Trophoblast cell (in vitro differentiated cells and primary cell): ENCODE results near the gene HMCN2.
"Not testable (repeated sequence)": the region's sequence is repeated elsewhere in the genome, so short reads cannot be mapped to it uniquely, and the experiment has no call there.

Experiments
- DNase-seq, 2 donors: peaks; one replicate each; pipeline ENCODE4 v3.0.0-alpha.2; 2016
- H2AFZ ChIP-seq: 2 replicates; pipeline ENCODE4 v1.6.1; 2013; ENCODE audit warnings: low read length, moderate library complexity, mild to moderate bottlenecking; ENCODE audit not compliant: insufficient read depth, poor library complexity
- H2AK5ac ChIP-seq: 2 replicates; pipeline ENCODE4 v1.6.1; 2013; ENCODE audit warnings: mild to moderate bottlenecking, low read length
- H2BK120ac ChIP-seq: 2 replicates; pipeline ENCODE4 v1.6.1; 2013; ENCODE audit warnings: low read length, mild to moderate bottlenecking, moderate library complexity; ENCODE audit not compliant: insufficient read depth, poor library complexity
- H2BK12ac ChIP-seq: 2 replicates; pipeline ENCODE4 v1.6.1; 2013; ENCODE audit warnings: mild to moderate bottlenecking, low read length, moderate library complexity
- H2BK5ac ChIP-seq: 2 replicates; pipeline ENCODE4 v1.6.1; 2013; ENCODE audit warnings: low read length, low read depth, moderate library complexity, mild to moderate bottlenecking; ENCODE audit not compliant: poor library complexity
- H3K14ac ChIP-seq: 2 replicates; pipeline ENCODE4 v1.6.1; 2013; ENCODE audit warnings: mild to moderate bottlenecking, low read length
- H3K18ac ChIP-seq: 2 replicates; pipeline ENCODE4 v1.6.1; 2013; ENCODE audit warnings: mild to moderate bottlenecking, low read length
- H3K23ac ChIP-seq: 2 replicates; pipeline ENCODE4 v1.6.1; 2013; ENCODE audit warnings: low read length
- H3K27ac ChIP-seq: 2 replicates; pipeline ENCODE4 v1.5.1; 2013; ENCODE audit warnings: low read depth, mild to moderate bottlenecking, inconsistent platforms, low read length, moderate library complexity
- H3K27me3 ChIP-seq: 2 replicates; pipeline ENCODE4 v1.6.1; 2013; ENCODE audit warnings: inconsistent platforms, mild to moderate bottlenecking, low read length, moderate library complexity; ENCODE audit not compliant: insufficient read depth
- H3K36me3 ChIP-seq, 2 experiments: 1 replicate in 1 of 2; 2 replicates in 1 of 2; pipeline ENCODE4 v1.6.1; 2013; ENCODE audit warnings: low read length in 2 of 2, mild to moderate bottlenecking in 2 of 2, moderate library complexity in 1 of 2; ENCODE audit not compliant: insufficient read depth in 2 of 2, control insufficient read depth in 1 of 2
- H3K4ac ChIP-seq: 2 replicates; pipeline ENCODE4 v1.6.1; 2013; ENCODE audit warnings: low read depth, mild to moderate bottlenecking, low read length, moderate library complexity
- H3K4me1 ChIP-seq, 2 experiments: 1 replicate in 1 of 2; 2 replicates in 1 of 2; pipeline ENCODE4 v1.6.1; 2013; ENCODE audit warnings: low read length in 2 of 2, mild to moderate bottlenecking in 2 of 2, moderate library complexity in 1 of 2; ENCODE audit not compliant: insufficient read depth in 2 of 2, control insufficient read depth in 1 of 2
- H3K4me2 ChIP-seq: 2 replicates; pipeline ENCODE4 v1.6.1; 2013; ENCODE audit warnings: inconsistent platforms, mild to moderate bottlenecking, low read length, moderate library complexity
- H3K4me3 ChIP-seq: 2 replicates; pipeline ENCODE4 v1.5.1; 2013; ENCODE audit warnings: mild to moderate bottlenecking, low read depth, low read length, inconsistent platforms
- H3K79me1 ChIP-seq: one replicate; pipeline ENCODE4 v1.6.1; 2013; ENCODE audit warnings: low read length
- H3K79me2 ChIP-seq: 2 replicates; pipeline ENCODE4 v1.6.1; 2013; ENCODE audit warnings: low read length, mild to moderate bottlenecking; ENCODE audit not compliant: control insufficient read depth, insufficient read depth, poor library complexity
- H3K9ac ChIP-seq: 2 replicates; pipeline ENCODE4 v1.6.1; 2013; ENCODE audit warnings: mild to moderate bottlenecking, low read length
- H3K9me3 ChIP-seq: 2 replicates; pipeline ENCODE4 v1.6.1; 2013; ENCODE audit warnings: low read depth, mild to moderate bottlenecking, control low read depth, inconsistent platforms, low read length; ENCODE audit not compliant: insufficient read depth
- H4K12ac ChIP-seq: 2 replicates; pipeline ENCODE4 v1.6.1; 2013; ENCODE audit warnings: low read depth, mild to moderate bottlenecking, low read length, moderate library complexity
- H4K8ac ChIP-seq: 2 replicates; pipeline ENCODE4 v1.6.1; 2013; ENCODE audit warnings: low read depth, mild to moderate bottlenecking, low read length, moderate library complexity
- H4K91ac ChIP-seq: one replicate; pipeline ENCODE4 v1.6.1; 2013; ENCODE audit warnings: low read depth, mild to moderate bottlenecking, low read length, moderate library complexity
- WGBS: extraction: QIAGEN DNeasy Blood & Tissue Kit; methylation state at CpG from one replicate; pipeline ENCODE4 v1.1.7; 2013; ENCODE audit warnings: missing lambda C conversion rate; ENCODE audit not compliant: insufficient read length, insufficient coverage; ENCODE audit errors: extremely low coverage; 5-methylcytosine and 5-hydroxymethylcytosine counted together

HMCN2 gene

GRCh38 chr9:130276121-130276520 lies 10.6 kb downstream of the HMCN2 start:
- no peak overlapping the region for H4K91ac ChIP-seq
- no peaks in the 10 kb centered on the region for H3K79me2 ChIP-seq
- no peak overlapping the region for H3K9ac ChIP-seq
- no peak overlapping the region for H3K18ac ChIP-seq
- H3K4ac ChIP-seq = no peak overlapping the region
- H2BK5ac ChIP-seq = no peak overlapping the region
- no peak overlapping the region for H3K27ac ChIP-seq
- H2AK5ac ChIP-seq = no peak overlapping the region
- peak; percentile 21 to 41 for DNase-seq
- H3K4me3 ChIP-seq = no peak overlapping the region
- WGBS = no CpG with 5 or more reads among the region's 3 CpGs
- no peaks in the 10 kb centered on the region for H3K79me1 ChIP-seq
- no peaks in the 10 kb centered on the region for H3K36me3 ChIP-seq
- no peak overlapping the region for H2BK120ac ChIP-seq
- no peaks in the 10 kb centered on the region for H3K4me1 ChIP-seq
- H4K12ac ChIP-seq = no peak overlapping the region
- H3K4me2 ChIP-seq = no peak overlapping the region
- H2AFZ ChIP-seq = no peak overlapping the region
- peaks cover 2% of the 10 kb centered on the region for H3K9me3 ChIP-seq
- no peaks in the 10 kb centered on the region for H3K27me3 ChIP-seq
- H3K14ac ChIP-seq = no peak overlapping the region
- H3K23ac ChIP-seq = no peak overlapping the region
- H4K8ac ChIP-seq = no peak overlapping the region
- H2BK12ac ChIP-seq = no peak overlapping the region

GRCh38 chr9:130276955-130277354 lies 11.4 kb downstream of the HMCN2 start:
- Histone ChIP-seq H3K18ac (no peak overlapping the region), H3K4me2 (no peak overlapping the region), H3K23ac (no peak overlapping the region), H3K9me3 (peaks cover 2% of the 10 kb centered on the region), H3K27me3 (no peaks in the 10 kb centered on the region), H2AFZ (no peak overlapping the region), H3K14ac (no peak overlapping the region), H4K8ac (no peak overlapping the region), H3K4me3 (no peak overlapping the region), H3K27ac (no peak overlapping the region), H2BK12ac (no peak overlapping the region), H3K36me3 (no peaks in the 10 kb centered on the region), H2AK5ac (no peak overlapping the region), H3K4me1 (no peaks in the 10 kb centered on the region), H4K12ac (no peak overlapping the region), H4K91ac (no peak overlapping the region), H2BK5ac (no peak overlapping the region), H2BK120ac (no peak overlapping the region), H3K9ac (no peak overlapping the region), H3K4ac (no peak overlapping the region), H3K79me1 (no peaks in the 10 kb centered on the region), H3K79me2 (no peaks in the 10 kb centered on the region)
- no CpG with 5 or more reads among the region's 11 CpGs for WGBS
- DNase-seq = no peak

- H3K79me1 ChIP-seq, H3K23ac ChIP-seq, H3K27me3 ChIP-seq, H3K4me1 ChIP-seq, H4K8ac ChIP-seq, H3K79me2 ChIP-seq, H2BK120ac ChIP-seq, H3K14ac ChIP-seq, H3K9ac ChIP-seq, H4K12ac ChIP-seq, H3K4me3 ChIP-seq, H3K4ac ChIP-seq, H2AK5ac ChIP-seq, H3K9me3 ChIP-seq, H3K4me2 ChIP-seq, H4K91ac ChIP-seq, DNase-seq, H3K36me3 ChIP-seq, H2AFZ ChIP-seq, H2BK12ac ChIP-seq, H3K18ac ChIP-seq, H3K27ac ChIP-seq, H2BK5ac ChIP-seq: not testable (repeated sequence)
- no CpG with 5 or more reads among the region's 1 CpG for WGBS
These were observed 12.0 kb downstream of the HMCN2 start for GRCh38 chr9:130277525-130277924.

GRCh38 chr9:130283539-130284248 lies 18.1 kb downstream of the HMCN2 start:
- no peak overlapping the region for H4K12ac ChIP-seq
- H2AK5ac ChIP-seq = no peak overlapping the region
- no peak overlapping the region for H3K18ac ChIP-seq
- WGBS = no CpG with 5 or more reads among the region's 4 CpGs
- H3K9me3 ChIP-seq = no peaks in the 10 kb centered on the region
- no peaks in the 10 kb centered on the region for H3K27me3 ChIP-seq
- no peak overlapping the region for H2BK12ac ChIP-seq
- H3K4ac ChIP-seq = no peak overlapping the region
- no peak overlapping the region for H3K9ac ChIP-seq
- H3K4me2 ChIP-seq = no peak overlapping the region
- H2BK5ac ChIP-seq = no peak overlapping the region
- H3K27ac ChIP-seq = no peak overlapping the region
- peaks cover 2 to 4% of the 10 kb centered on the region in 2 experiments for H3K4me1 ChIP-seq
- H4K8ac ChIP-seq = no peak overlapping the region
- peak overlapping the region; percentile 36 for H4K91ac ChIP-seq
- H3K79me2 ChIP-seq = no peaks in the 10 kb centered on the region
- no peak overlapping the region for H2AFZ ChIP-seq
- no peak overlapping the region for H2BK120ac ChIP-seq
- H3K4me3 ChIP-seq = no peak overlapping the region
- no peak overlapping the region for H3K23ac ChIP-seq
- H3K36me3 ChIP-seq = no peaks in the 10 kb centered on the region
- no peaks in the 10 kb centered on the region for H3K79me1 ChIP-seq
- DNase-seq = no peak
- no peak overlapping the region for H3K14ac ChIP-seq
